Choroid plexus epithelial cell (primary cell): ENCODE measurements around the gene ZNF638.

Source experiments
- DNase-seq: peaks from one replicate; pipeline ENCODE4 v3.0.0-alpha.2; 2010; ENCODE audit warnings: low read depth
- H3K4me3 ChIP-seq: 2 replicates; pipeline ENCODE4 v1.5.1; 2011; ENCODE audit warnings: low read depth, mild to moderate bottlenecking, control low read depth, low read length, moderate library complexity
- CTCF ChIP-seq: conservative IDR thresholded peaks from 2 replicates; pipeline ENCODE4 v1.5.1; 2011; ENCODE audit warnings: low read depth, mild to moderate bottlenecking, control low read depth, inconsistent platforms, low read length, moderate library complexity

Gene ZNF638

GRCh38 chr2:71333619-71334018 lies 2.0 kb downstream of the ZNF638 start:
- TF ChIP-seq CTCF: no peak

GRCh38 chr2:71336384-71336783 lies 4.8 kb downstream of the ZNF638 start:
- TF ChIP-seq CTCF: no peak
- no peak for DNase-seq
- H3K4me3 ChIP-seq: no peak overlapping the region

More at GRCh38 chr2:71333619-71334018, 2.0 kb downstream of the ZNF638 start:
- H3K4me3 ChIP-seq: peak overlapping the region; percentile 94
- DNase-seq: no peak

GRCh38 chr2:71336802-71337201 lies 5.2 kb downstream of the ZNF638 start:
- H3K4me3 ChIP-seq: no peak overlapping the region
- peak; percentile 46 for DNase-seq
- TF ChIP-seq CTCF: no peak

GRCh38 chr2:71337776-71338175 lies 6.2 kb downstream of the ZNF638 start:
- TF ChIP-seq CTCF: no peak
- DNase-seq: no peak

GRCh38 chr2:71339685-71340084 lies 8.1 kb downstream of the ZNF638 start:
- no peak overlapping the region for H3K4me3 ChIP-seq
- no peak for TF ChIP-seq CTCF

More at GRCh38 chr2:71337776-71338175, 6.2 kb downstream of the ZNF638 start:
- no peak overlapping the region for H3K4me3 ChIP-seq

GRCh38 chr2:71340176-71340575 lies 8.6 kb downstream of the ZNF638 start:
- no peak for DNase-seq
- TF ChIP-seq CTCF: no peak
- no peak overlapping the region for H3K4me3 ChIP-seq

More at GRCh38 chr2:71339685-71340084, 8.1 kb downstream of the ZNF638 start:
- no peak for DNase-seq

GRCh38 chr2:71341645-71342044 lies 10.1 kb downstream of the ZNF638 start:
- TF ChIP-seq CTCF: no peak
- H3K4me3 ChIP-seq: no peak overlapping the region
- DNase-seq: no peak
